ENCODE results near the gene SLC6A1.

Gene SLC6A1

GRCh38 chr3:11014253-11014652 lies 21.7 kb downstream of the SLC6A1 start:
- no peak for TF ChIP-seq EZH2 (IDR thresholded peaks at IDR 0.05; ENCODE audit: borderline replicate concordance, low read length)
- TF ChIP-seq, protein P1, sequence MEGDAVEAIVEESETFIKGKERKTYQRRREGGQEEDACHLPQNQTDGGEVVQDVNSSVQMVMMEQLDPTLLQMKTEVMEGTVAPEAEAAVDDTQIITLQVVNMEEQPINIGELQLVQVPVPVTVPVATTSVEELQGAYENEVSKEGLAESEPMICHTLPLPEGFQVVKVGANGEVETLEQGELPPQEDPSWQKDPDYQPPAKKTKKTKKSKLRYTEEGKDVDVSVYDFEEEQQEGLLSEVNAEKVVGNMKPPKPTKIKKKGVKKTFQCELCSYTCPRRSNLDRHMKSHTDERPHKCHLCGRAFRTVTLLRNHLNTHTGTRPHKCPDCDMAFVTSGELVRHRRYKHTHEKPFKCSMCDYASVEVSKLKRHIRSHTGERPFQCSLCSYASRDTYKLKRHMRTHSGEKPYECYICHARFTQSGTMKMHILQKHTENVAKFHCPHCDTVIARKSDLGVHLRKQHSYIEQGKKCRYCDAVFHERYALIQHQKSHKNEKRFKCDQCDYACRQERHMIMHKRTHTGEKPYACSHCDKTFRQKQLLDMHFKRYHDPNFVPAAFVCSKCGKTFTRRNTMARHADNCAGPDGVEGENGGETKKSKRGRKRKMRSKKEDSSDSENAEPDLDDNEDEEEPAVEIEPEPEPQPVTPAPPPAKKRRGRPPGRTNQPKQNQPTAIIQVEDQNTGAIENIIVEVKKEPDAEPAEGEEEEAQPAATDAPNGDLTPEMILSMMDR (IDR thresholded peaks at IDR 0.05; ENCODE audit: low read length), result no peak
- Histone ChIP-seq H3K4me1 (ENCODE audit: insufficient read depth, low read length, severe bottlenecking) (no peaks in the 10 kb centered on the region), H3K27me3 (ENCODE audit: insufficient read depth, low read length) (peaks cover 3% of the 10 kb centered on the region; the same call in 1 of the 2 replicates), H3F3A (ENCODE audit: insufficient read depth, low read length) (no peaks in the 10 kb centered on the region), H3K79me2 (ENCODE audit: insufficient read depth, low read length) (no peaks in the 10 kb centered on the region), H4K20me1 (ENCODE audit: insufficient read depth, low read length) (no peaks in the 10 kb centered on the region), H2AFZ (ENCODE audit: low read length) (no peak overlapping the region), H3K9me3 (ENCODE audit: low read length) (no peaks in the 10 kb centered on the region), H3K27ac (ENCODE audit: low read depth, low read length, poor library complexity, severe bottlenecking) (no peak overlapping the region), H3K4me3 (ENCODE audit: low read depth, low read length, poor library complexity, severe bottlenecking) (no peak overlapping the region), H3K9ac (ENCODE audit: low read length) (no peak overlapping the region), H3K36me3 (ENCODE audit: insufficient read depth, low read length) (no peaks in the 10 kb centered on the region), H3K4me2 (ENCODE audit: low read length) (no peak overlapping the region), H3K9me2 (ENCODE audit: low read depth, low read length) (no peaks in the 10 kb centered on the region)

DNA sequence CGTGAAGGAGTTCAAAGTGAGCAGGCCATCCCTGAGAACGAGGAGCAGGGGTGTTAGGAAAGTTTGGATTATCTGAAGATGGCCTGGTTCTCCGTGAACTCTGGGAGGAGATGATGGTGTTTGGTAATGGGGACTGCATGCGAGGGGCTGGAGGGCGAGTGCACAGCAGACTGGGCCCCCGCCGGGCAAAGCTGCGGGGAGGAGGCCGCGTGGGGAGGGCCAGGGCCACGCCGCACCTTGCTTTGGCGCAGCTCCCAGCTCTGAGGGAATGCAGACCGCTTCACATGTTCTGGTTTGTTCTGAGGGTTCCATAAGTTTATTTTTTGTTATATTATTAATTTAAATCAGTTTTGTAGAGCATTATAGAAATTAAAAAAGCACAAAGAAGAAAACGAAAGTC lies 22.2 kb downstream of the SLC6A1 start:
- H2AFZ ChIP-seq (ENCODE audit: low read length), result no peak overlapping the region
- H3K4me2 ChIP-seq (ENCODE audit: low read length), result no peak overlapping the region
- no peaks in the 10 kb centered on the region for H3K79me2 ChIP-seq (ENCODE audit: insufficient read depth, low read length)
- no peak overlapping the region for H3K4me3 ChIP-seq (ENCODE audit: low read depth, low read length, poor library complexity, severe bottlenecking)
- H3K9me2 ChIP-seq (ENCODE audit: low read depth, low read length), result no peaks in the 10 kb centered on the region
- no peaks in the 10 kb centered on the region for H3K4me1 ChIP-seq (ENCODE audit: insufficient read depth, low read length, severe bottlenecking)
- no peaks in the 10 kb centered on the region for H3F3A ChIP-seq (ENCODE audit: insufficient read depth, low read length)
- H3K36me3 ChIP-seq (ENCODE audit: insufficient read depth, low read length), result no peaks in the 10 kb centered on the region
- no peak for TF ChIP-seq EZH2 (IDR thresholded peaks at IDR 0.05; ENCODE audit: borderline replicate concordance, low read length)
- TF ChIP-seq, protein P1 (IDR thresholded peaks at IDR 0.05; ENCODE audit: low read length), result no peak
- H3K27ac ChIP-seq (ENCODE audit: low read depth, low read length, poor library complexity, severe bottlenecking), result no peak overlapping the region
- no peak overlapping the region for H3K9ac ChIP-seq (ENCODE audit: low read length)
- H3K27me3 ChIP-seq (ENCODE audit: insufficient read depth, low read length), result peaks cover 3% of the 10 kb centered on the region; the same call in 1 of the 2 replicates
- no peaks in the 10 kb centered on the region for H4K20me1 ChIP-seq (ENCODE audit: insufficient read depth, low read length)
- no peaks in the 10 kb centered on the region for H3K9me3 ChIP-seq (ENCODE audit: low read length)

DNA sequence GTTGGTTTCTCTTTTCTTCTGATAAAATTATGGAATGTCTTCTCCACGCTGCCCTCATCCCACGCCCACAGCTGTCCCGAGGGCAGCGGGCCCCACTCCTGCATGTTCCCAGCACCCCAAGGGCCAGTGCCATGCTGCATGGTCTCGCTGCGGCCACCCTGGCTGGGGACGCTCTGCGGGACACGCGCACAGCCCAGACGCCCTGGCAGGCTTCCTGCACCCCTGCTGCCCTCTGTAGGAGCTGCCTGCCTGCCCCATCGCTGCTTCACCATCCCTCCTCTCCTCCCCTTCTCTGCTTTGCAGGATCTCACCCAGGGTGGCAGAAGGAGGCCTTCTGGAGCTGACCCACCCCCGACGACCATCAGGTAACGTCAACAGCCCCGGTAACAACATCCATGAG lies 22.8 kb downstream of the SLC6A1 start:
- H3K9ac ChIP-seq (ENCODE audit: low read length), result no peak overlapping the region
- H3K4me3 ChIP-seq (ENCODE audit: low read depth, low read length, poor library complexity, severe bottlenecking), result no peak overlapping the region
- H2AFZ ChIP-seq (ENCODE audit: low read length), result no peak overlapping the region
- no peaks in the 10 kb centered on the region for H3K4me1 ChIP-seq (ENCODE audit: insufficient read depth, low read length, severe bottlenecking)
- no peaks in the 10 kb centered on the region for H3K9me3 ChIP-seq (ENCODE audit: low read length)
- H3K27ac ChIP-seq (ENCODE audit: low read depth, low read length, poor library complexity, severe bottlenecking), result no peak overlapping the region
- H4K20me1 ChIP-seq (ENCODE audit: insufficient read depth, low read length), result no peaks in the 10 kb centered on the region
- H3F3A ChIP-seq (ENCODE audit: insufficient read depth, low read length), result no peaks in the 10 kb centered on the region
- H3K4me2 ChIP-seq (ENCODE audit: low read length), result no peak overlapping the region
- H3K79me2 ChIP-seq (ENCODE audit: insufficient read depth, low read length), result no peaks in the 10 kb centered on the region
- no peaks in the 10 kb centered on the region for H3K36me3 ChIP-seq (ENCODE audit: insufficient read depth, low read length)
- H3K27me3 ChIP-seq (ENCODE audit: insufficient read depth, low read length), result peaks cover 3% of the 10 kb centered on the region; the same call in 1 of the 2 replicates
- no peak for TF ChIP-seq EZH2 (IDR thresholded peaks at IDR 0.05; ENCODE audit: borderline replicate concordance, low read length)
- TF ChIP-seq, protein P1 (IDR thresholded peaks at IDR 0.05; ENCODE audit: low read length), result no peak
- H3K9me2 ChIP-seq (ENCODE audit: low read depth, low read length), result no peaks in the 10 kb centered on the region

Measured in OCI-LY1 (cell line).